ENCODE measurements around the gene KLHL33. TPM values are rescaled to one million over a fixed set of nuclear protein-coding genes. Genes with fewer than 3 reads are reported as not detected.
A peak's percentile ranks its signal among the peaks of the same experiment; 100 is the strongest.

KLHL33 gene
- total and polyA plus RNA-seq, 7 experiments from 2014 or later: 0.14 to 0.51 (median 0.23) TPM; not detected in 3

DNA sequence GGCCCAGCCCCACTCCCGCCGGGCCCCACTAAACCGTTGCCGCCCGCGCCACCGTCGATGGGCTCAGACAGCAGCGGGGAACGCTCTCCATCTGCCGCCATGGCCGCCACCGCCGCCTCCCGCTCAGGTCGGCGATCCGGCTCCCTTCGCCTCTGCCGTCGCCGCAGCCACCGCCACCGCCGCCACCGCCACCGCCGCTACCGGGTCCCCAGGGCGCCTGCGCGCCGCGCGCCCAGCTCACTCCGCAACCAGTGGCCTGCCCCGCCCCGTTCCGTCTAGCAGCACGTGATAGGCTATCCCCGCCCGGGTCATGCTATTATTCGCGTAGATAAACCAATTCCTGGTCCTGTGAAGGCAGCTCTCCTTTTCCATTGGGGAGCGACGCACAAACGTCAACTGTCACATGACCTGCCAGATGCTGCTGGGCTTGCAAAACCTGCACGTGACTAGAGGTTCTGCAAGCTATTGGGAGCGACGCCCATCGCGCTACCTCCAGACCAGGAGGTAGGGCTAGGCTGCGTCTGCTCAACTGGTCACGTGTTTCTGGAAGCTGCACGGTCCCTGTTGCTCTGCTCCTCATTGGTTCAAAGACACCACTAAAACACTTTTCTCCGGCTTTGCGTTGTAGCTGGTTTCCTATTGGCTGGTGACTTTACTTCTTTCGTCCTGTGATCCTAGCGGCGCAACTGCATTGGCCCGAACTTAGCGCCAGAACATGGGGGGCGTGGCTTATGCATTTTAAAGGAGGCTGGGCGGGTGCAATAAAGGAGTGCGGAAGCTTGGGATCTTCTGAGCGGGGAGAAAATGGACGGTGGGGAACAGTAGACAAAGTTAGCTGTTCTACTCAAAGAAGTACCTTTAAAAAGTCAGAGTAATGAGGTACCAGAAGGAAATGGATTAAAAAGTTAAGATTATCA, 25.5 kb upstream of the KLHL33 start, which contains the start of gene PIP4P1:
Gene PIP4P1 (minus strand): TSS at position 210 of the 917 bp plus-strand sequence. CDS start 109 bp downstream, at position 101.
- Mint-ChIP-seq H3K27ac (peak within 1 kb of the TSS; percentile 88 to 99 (median 92)), H3K4me3 (peak within 1 kb of the TSS; percentile 81 to 97 (median 92)), H3K4me1 (peaks cover 18 to 36% (median 32%) of the 10 kb centered on the region in 7 donors), H3K27me3 (peaks cover 0 to 2% (median 0%) of the 10 kb centered on the region in 5 donors), H3K36me3 (peaks cover 5 to 20% (median 9%) of the 10 kb centered on the region in 5 donors), H3K9me3 (peaks cover 0 to 5% (median 0%) of the 10 kb centered on the region in 11 donors)
- Histone ChIP-seq H3K4me1 (ENCODE audit: control insufficient read depth in 2 of 2, insufficient read depth in 2 of 2, low read length in 2 of 2) (peaks cover 19 to 20% of the 10 kb centered on the region in 2 donors), H3K27ac (ENCODE audit: low read depth, low read length) (peak within 1 kb of the TSS; percentile 96), H3K4me3 (ENCODE audit: low read length) (peak within 1 kb of the TSS; percentile 83), H3K36me3 (ENCODE audit: control insufficient read depth in 2 of 3, insufficient read depth in 3 of 3, low read length in 3 of 3) (peaks cover 19 to 37% (median 25%) of the 10 kb centered on the region in 3 experiments), H3K9me3 (ENCODE audit: control insufficient read depth in 2 of 3, low read length in 3 of 3) (no peaks in the 10 kb centered on the region), H3K27me3 (ENCODE audit: control insufficient read depth in 2 of 2, insufficient read depth in 2 of 2, low read length in 2 of 2) (no peaks in the 10 kb centered on the region)
- ChIA-PET CTCF (interaction anchor here (0.6 to 1.6 kb wide), 6 partner anchors 10 to 47 kb away, joined by 3 to 8 read pairs (median 3); no protein-coding TSS in a partner anchor), POLR2A (interaction anchor here (0.5 to 4.9 kb wide), 30 partner anchors 8 to 320 kb away, joined by 3 to 38 read pairs (median 5); partner anchors contain the start of genes PARP2, PNP, RNASE4 and RNASE6)
- DNase-seq (peak; percentile 95 to 100 (median 99)), ATAC-seq (peak; percentile 92)
- intact Hi-C loops (cut with micrococcal nuclease): loop anchor here (1.0 to 5.0 kb wide), 10 partner anchors 8 to 923 kb away; partner anchors contain the start of genes PARP2 (in 2 of the 2), PNP (in 2 of the 2), TEP1 (in 2 of the 2) and HNRNPC (in 1 of the 2)

DNA sequence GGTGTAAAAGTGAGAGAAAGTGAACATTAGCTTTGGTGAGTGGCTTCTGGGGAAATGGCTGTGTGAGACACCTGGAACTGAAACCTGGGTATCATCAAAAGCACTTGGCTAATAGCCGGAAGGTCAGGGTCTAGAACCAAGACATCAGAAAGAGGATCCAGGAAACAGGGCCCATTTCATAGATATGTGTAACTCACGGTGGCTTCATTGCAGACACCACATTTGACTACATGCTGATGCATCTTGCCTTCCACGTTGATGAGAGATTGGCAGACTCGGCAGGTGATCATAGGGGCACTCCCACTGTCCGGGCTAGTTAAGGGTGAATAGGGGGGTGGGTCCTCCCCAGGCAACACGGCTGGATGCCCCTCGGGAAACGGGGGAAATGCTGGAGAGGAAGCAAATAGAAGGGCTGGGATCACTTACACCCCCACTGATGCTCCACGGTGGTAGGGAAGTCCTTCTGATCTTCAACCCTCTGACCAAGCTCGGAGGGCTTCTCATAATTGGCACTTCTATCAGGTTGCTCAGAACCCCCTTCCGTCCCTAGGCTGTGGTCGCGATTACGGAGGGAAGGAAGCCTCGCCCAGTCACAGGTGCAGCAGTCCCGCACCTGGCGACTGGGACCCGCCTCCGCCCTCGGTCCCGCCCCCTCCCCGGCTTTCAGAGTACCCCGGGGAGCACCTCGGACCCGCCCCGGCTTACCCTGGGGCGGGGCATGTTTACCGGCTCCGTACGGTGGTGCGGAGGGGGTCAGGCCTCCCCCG, 24.7 kb upstream of the KLHL33 start:
- Histone ChIP-seq H3K9me3 (ENCODE audit: control insufficient read depth in 2 of 3, low read length in 3 of 3) (no peaks in the 10 kb centered on the region), H3K27me3 (ENCODE audit: control insufficient read depth in 2 of 2, insufficient read depth in 2 of 2, low read length in 2 of 2) (no peaks in the 10 kb centered on the region), H3K27ac (ENCODE audit: low read depth, low read length) (peak overlapping the region; percentile 96), H3K4me3 (ENCODE audit: low read length) (peak overlapping the region; percentile 83), H3K4me1 (ENCODE audit: control insufficient read depth in 2 of 2, insufficient read depth in 2 of 2, low read length in 2 of 2) (peaks cover 27 to 29% of the 10 kb centered on the region in 2 donors), H3K36me3 (ENCODE audit: control insufficient read depth in 2 of 3, insufficient read depth in 3 of 3, low read length in 3 of 3) (peaks cover 24 to 40% (median 25%) of the 10 kb centered on the region in 3 experiments)
- ATAC-seq: peak; percentile 15
- Mint-ChIP-seq H3K4me3 (peak overlapping the region; percentile 81 to 97 (median 92)), H3K27me3 (peaks cover 0 to 2% (median 0%) of the 10 kb centered on the region in 5 donors), H3K27ac (peak overlapping the region; percentile 88 to 99 (median 92)), H3K9me3 (peaks cover 0 to 5% (median 0%) of the 10 kb centered on the region in 11 donors), H3K4me1 (peaks cover 18 to 36% (median 32%) of the 10 kb centered on the region in 7 donors), H3K36me3 (peaks cover 5 to 20% (median 9%) of the 10 kb centered on the region in 5 donors)
- ChIA-PET POLR2A (interaction anchor here (0.8 to 4.9 kb wide), 18 partner anchors 9 to 320 kb away, joined by 3 to 38 read pairs (median 12); partner anchors contain the start of genes PARP2, PNP, RNASE4 and RNASE6), CTCF (interaction anchor here (1.0 to 1.6 kb wide), 3 partner anchors 11 to 46 kb away, joined by 3 to 8 read pairs (median 3); no protein-coding TSS in a partner anchor)
- peak in 7 of 9 donors; percentile 15 to 84 (median 77) for DNase-seq
- intact Hi-C loops (cut with micrococcal nuclease): loop anchor here (1.0 to 5.0 kb wide), 10 partner anchors 9 to 924 kb away; partner anchors contain the start of genes PARP2 (in 2 of the 2), PNP (in 2 of the 2), TEP1 (in 2 of the 2) and HNRNPC (in 1 of the 2)

DNA sequence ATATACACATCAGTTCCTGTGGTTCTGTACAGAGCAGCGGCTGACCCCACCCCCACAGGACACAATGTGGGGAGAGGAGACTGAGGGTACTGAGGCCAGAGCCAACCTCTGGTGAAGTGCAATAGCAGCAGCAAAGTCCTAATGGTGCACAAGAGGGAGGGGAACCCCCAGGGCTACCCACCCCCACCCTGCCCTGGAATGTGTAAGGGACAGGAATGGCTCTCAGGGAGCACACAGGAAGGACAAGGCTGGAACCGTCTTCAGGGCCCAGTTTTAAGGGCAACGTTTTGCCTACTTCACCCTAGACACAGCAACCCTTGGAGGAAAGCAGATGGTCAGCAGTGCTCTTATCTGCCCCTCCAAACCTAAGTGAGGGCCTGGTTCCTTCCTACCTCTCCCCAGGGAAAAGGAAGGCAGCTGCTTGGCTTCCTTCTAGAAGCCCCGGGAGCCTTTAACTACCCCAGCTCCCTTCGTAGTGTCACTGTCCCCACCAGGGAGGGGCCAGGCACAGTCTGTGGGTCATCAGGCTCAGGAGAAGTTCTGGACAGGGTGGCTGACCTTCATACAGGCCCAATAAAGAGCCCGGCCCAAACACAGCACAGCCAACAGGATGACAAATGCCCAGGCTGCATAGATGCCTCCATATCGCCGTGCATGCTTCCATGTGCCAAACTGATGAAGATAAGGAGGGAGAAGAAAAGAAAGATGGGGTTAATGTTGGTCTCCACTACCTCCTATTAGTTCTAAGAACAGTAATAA, 22.2 kb upstream of the KLHL33 start:
- H3K27me3 Mint-ChIP-seq: no peaks in the 10 kb centered on the region
- no peak for ATAC-seq
- POLR2A ChIA-PET: interaction anchor here (0.6 to 1.5 kb wide), 6 partner anchors 10 to 224 kb away, joined by 3 to 5 read pairs (median 4); partner anchors contain the start of gene PNP
- H3K4me3 Mint-ChIP-seq: peak overlapping the region in 1 of 10 donors; percentile 32
- peak overlapping the region in 7 of 9 donors; percentile 54 to 98 (median 88) for H3K27ac Mint-ChIP-seq
- Histone ChIP-seq H3K4me1 (ENCODE audit: control insufficient read depth in 2 of 2, insufficient read depth in 2 of 2, low read length in 2 of 2) (peaks cover 27 to 36% of the 10 kb centered on the region in 2 donors), H3K9me3 (ENCODE audit: control insufficient read depth in 2 of 3, low read length in 3 of 3) (no peaks in the 10 kb centered on the region), H3K27me3 (ENCODE audit: control insufficient read depth in 2 of 2, insufficient read depth in 2 of 2, low read length in 2 of 2) (no peaks in the 10 kb centered on the region), H3K36me3 (ENCODE audit: control insufficient read depth in 2 of 3, insufficient read depth in 3 of 3, low read length in 3 of 3) (peaks cover 24 to 40% (median 25%) of the 10 kb centered on the region in 3 experiments), H3K27ac (ENCODE audit: low read depth, low read length) (peak overlapping the region; percentile 96), H3K4me3 (ENCODE audit: low read length) (no peak overlapping the region)
- DNase-seq: no peak
- H3K9me3 Mint-ChIP-seq: peaks cover 0 to 5% (median 0%) of the 10 kb centered on the region in 11 donors
- CTCF ChIA-PET: no interaction called here
- intact Hi-C loops (cut with micrococcal nuclease): loop anchor here in 1 of 2 donors (10.0 kb wide), 1 partner anchor 997 kb away; the partner anchor contains the start of gene CHD8
- peaks cover 18 to 40% (median 32%) of the 10 kb centered on the region in 7 donors for H3K4me1 Mint-ChIP-seq
- H3K36me3 Mint-ChIP-seq: peaks cover 5 to 20% (median 9%) of the 10 kb centered on the region in 5 donors

DNA sequence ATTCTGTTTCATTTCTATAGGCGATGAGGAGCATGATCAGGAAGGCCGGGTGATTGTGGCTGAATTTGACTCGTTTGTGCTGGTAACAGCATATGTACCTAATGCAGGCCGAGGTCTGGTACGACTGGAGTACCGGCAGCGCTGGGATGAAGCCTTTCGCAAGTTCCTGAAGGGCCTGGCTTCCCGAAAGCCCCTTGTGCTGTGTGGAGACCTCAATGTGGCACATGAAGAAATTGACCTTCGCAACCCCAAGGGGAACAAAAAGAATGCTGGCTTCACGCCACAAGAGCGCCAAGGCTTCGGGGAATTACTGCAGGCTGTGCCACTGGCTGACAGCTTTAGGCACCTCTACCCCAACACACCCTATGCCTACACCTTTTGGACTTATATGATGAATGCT, 21.0 kb upstream of the KLHL33 start:
- intact Hi-C loops (cut with micrococcal nuclease): loop anchor here in 1 of 2 donors (10.0 kb wide), 1 partner anchor 998 kb away; the partner anchor contains the start of gene CHD8
- Histone ChIP-seq H3K9me3 (ENCODE audit: control insufficient read depth in 2 of 3, low read length in 3 of 3) (no peaks in the 10 kb centered on the region), H3K27ac (ENCODE audit: low read depth, low read length) (peak overlapping the region; percentile 85), H3K36me3 (ENCODE audit: control insufficient read depth in 2 of 3, insufficient read depth in 3 of 3, low read length in 3 of 3) (peaks cover 24 to 45% (median 25%) of the 10 kb centered on the region in 3 experiments), H3K4me3 (ENCODE audit: low read length) (no peak overlapping the region), H3K4me1 (ENCODE audit: control insufficient read depth in 2 of 2, insufficient read depth in 2 of 2, low read length in 2 of 2) (peaks cover 23 to 29% of the 10 kb centered on the region in 2 donors), H3K27me3 (ENCODE audit: control insufficient read depth in 2 of 2, insufficient read depth in 2 of 2, low read length in 2 of 2) (no peaks in the 10 kb centered on the region)
- H3K27ac Mint-ChIP-seq: peak overlapping the region in 1 of 9 donors; percentile 54
- peak overlapping the region in 2 of 10 donors; percentile 10 to 56 for H3K4me3 Mint-ChIP-seq
- no peak for ATAC-seq
- no peaks in the 10 kb centered on the region for H3K27me3 Mint-ChIP-seq
- peaks cover 0 to 5% (median 0%) of the 10 kb centered on the region in 11 donors for H3K9me3 Mint-ChIP-seq
- H3K36me3 Mint-ChIP-seq: peaks cover 6 to 26% (median 14%) of the 10 kb centered on the region in 5 donors
- DNase-seq: no peak
- ChIA-PET CTCF (no interaction called here), POLR2A (interaction anchor here (0.9 to 4.4 kb wide), 4 partner anchors 13 to 157 kb away, joined by 3 to 47 read pairs (median 14); partner anchors contain the start of genes PARP2 and PNP)
- H3K4me1 Mint-ChIP-seq: peaks cover 22 to 47% (median 34%) of the 10 kb centered on the region in 7 donors

Measured in naive thymus-derived CD4-positive, alpha-beta T cell (primary cell).